DMS114 treated with DMSO at 0.1 percent for 48 hours (cell line): ENCODE data around the gene SPATA31C2.
"Not testable (repeated sequence)": the region's sequence is repeated elsewhere in the genome, so short reads cannot be mapped to it uniquely, and the experiment has no call there.

ENCODE experiments used
- DNase-seq: peaks from one replicate; lab custom pipeline; 2025; ENCODE audit not compliant: unreplicated experiment; lab: John Stamatoyannopoulos, UW

Gene SPATA31C2

DNA sequence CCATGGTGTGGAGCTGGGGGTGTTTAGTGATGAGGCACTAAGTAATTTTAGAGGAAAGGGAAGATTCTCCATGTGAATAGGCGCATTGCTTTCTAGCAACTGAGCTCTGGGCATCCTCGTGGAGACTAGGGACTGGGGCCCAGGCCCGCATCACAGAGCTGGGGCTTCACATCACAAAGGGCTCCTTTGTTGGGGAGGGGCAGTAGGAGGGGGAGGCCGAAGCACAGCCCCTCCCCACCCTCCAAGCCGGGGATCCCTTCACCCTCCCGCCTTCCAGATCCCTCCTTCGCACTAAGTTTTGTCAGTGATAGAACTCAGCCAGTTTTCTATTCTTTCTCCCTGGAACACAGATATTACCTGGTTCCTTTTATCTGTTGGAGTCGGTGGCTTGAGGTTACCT lies at the start of gene SPATA31C2:
TSS of gene SPATA31C2 (minus strand) at position 101 of the 400 bp plus-strand sequence. CDS start at position 72, 29 bp downstream.
- not testable (repeated sequence) for DNase-seq

DNA sequence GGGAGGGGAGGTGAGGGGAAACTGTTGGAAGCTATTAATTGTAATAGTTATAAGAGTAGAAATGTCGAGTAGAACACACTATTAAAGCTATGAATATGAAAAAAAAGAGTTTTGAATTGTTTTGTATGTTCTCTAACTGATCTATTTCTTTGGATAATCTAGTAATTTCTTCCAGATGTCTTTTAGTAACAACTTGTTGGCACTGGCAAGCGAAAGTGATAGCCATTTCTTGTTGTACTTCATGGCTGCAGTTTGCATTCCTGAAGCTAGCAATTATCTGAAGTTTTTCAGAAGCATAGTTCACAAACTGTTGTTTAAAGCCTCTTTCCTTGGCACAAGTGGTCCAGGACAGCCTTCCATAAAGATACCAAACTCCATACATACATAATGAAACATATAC lies 49.4 kb upstream of the SPATA31C2 start:
- DNase-seq: no peak

DNA sequence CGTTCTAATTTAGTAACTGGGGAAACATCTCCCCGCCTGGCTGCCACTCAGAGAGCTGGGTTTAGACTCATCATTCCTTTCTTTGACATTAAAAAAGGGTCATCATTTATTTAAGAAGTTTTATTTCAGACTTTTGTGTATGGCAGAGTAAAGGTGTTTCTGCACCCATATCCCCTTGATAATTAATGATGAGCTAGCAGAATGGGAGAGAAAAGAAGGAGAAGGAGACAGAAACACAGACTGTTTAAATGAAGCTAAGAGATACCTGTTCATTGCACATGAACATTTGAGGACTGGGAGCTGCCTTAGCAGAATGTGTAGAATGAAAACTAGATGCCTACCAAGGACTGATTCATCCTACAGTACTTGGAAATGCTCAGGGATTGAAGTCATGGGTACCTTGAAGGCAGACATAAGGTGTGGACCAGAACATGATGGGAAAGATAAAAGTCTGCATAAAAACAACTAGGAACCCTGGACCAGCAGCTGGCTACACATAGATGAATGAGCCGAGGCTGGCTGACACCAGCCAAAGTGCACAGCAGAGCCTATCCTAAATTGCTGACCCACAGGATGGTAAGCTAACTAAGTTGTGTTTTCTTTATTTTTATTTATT lies 48.3 kb upstream of the SPATA31C2 start:
- DNase-seq: no peak

DNA sequence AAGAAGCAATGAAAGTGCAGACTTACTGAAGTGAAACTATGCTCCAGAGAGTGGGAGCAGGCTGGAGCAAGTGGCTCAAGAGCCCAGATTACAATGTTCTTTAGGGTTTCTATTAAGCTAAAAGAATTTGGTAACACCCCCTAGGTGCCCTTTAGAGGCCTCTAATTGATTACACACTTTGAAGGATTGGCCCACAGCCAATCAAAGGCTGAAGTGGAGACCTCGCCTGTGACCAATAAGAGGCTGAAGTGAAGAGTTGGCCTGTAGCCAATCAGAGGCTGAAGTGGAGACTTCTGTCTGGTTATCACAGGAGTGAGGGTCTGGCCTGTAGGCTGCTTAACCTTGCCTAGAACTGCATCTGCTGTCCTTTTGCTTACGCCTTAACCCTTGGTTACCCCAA lies 46.7 kb upstream of the SPATA31C2 start:
- DNase-seq: no peak

DNA sequence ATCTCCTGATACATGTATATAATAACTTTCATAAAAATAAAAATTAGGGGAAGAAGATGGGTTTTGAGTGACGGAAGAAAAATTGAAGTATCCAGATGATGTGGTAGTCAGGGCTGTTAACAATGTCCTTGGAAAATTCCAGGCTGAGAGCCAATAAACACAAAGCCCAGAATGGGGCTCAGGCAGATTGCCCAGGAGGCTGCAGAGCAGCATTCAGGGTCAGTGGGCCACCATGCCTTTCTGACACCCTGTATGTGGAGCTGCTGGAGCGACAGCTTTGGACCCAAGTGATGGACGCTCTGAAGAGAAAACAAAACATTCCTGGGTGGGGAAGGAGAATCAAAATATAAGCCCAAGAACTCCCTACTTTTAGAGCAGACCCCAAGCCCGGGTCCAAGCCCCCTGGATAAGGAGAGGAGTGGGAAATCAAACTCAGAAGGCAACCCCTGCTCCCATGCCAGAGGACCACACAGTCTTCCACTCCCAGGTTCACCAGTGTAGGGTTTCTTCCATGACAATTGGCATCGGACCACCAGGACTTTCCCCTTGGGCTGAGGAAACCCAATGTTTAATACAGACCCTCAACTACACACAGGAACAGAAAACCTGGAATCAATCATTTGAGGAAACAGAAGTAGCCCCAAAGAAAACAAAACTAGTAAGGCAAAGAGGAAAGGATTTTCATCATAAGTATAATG lies 45.7 kb upstream of the SPATA31C2 start:
- no peak for DNase-seq

DNA sequence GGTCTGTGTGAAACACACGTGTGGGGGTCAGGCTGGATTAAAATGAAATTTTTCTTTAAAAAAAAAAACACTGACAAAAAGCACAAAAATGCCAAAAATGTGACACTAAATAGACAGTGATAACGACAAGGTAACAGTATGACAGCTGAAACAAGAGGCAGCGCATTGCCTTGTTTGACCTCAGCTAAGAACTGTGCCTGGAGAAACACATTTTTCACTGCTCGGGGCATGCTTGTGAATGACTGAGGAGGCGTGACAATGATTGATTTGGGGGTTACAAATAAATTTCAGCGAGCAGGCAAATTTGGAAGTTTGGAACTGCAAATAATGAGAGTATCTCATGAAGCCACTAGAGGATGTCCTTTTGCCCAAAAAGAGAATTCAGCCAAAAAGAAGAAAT lies 44.2 kb upstream of the SPATA31C2 start:
- DNase-seq: no peak

DNA sequence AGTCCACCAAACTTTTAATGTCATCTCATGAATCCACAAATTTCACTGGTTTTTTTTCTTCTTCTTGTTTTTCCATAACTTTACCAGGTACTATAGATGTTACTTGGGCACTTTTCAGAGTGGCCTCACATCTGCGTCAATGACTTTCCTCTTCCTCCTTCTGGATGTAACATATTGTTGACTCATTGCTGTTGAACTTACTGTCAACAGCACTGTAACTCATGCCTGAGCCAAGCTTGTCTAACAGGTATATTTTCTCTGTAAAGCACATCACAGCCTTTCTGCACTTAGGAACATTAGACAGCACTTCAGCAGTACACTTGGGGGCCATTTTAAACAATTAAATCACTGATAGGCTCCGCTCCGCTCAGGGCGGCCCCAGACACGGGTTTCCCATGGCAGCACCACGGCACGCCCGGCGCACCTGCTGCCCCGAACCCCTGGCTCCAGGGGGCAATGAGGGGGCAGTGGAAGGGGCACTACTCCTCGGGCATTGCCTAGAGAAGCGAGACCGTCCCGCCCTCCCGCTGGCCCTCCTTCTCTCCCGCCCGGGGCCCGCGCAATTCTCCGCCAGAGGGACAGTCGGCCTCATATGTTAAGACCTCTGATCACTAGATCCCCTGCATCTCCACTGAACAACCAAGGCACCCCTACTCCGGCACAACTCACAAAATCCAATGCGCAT lies 41.9 kb upstream of the SPATA31C2 start:
- DNase-seq: no peak

DNA sequence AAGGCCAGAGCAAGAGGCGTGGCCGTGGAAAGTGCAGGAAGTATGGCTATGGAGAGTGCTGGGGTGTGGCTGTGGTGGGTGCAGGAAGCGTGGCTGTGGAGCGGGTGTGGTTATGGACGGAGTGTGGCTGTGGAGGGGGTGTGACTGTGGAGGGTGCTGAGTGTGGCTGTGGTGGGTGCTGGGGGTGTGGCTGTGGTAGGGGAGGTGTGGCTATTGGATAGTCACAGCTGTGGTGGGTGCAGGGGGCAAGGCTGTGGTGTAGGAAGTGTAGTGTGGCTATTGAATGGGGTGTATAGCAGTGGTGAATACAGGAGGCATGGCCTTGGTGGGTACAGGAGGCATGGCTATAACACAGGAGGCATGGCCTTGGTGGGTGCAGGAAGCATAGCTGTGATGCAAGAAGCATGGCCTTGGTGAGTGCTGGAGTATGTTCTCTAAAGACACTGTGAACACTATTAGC lies 40.8 kb upstream of the SPATA31C2 start:
- no peak for DNase-seq

DNA sequence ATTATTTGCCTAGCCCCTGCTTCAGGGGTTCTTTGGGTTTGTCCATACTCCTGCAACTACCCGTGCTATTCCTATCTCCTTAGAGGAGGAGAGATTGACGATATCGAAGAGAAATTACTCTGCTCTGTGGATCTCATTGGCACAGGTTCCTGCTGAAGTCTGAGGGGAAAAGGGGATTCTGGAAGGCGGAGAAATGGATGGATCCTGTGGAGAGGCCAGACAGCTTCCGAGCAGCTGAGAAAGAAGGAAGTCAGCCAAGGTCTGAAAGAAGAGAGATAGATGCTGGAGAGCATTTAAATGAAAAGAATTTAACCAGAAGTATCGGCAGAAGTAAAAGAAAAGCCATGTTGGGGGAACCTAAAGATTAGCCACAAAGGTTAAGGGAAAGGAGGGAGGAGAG lies 40.4 kb upstream of the SPATA31C2 start:
- DNase-seq: no peak

DNA sequence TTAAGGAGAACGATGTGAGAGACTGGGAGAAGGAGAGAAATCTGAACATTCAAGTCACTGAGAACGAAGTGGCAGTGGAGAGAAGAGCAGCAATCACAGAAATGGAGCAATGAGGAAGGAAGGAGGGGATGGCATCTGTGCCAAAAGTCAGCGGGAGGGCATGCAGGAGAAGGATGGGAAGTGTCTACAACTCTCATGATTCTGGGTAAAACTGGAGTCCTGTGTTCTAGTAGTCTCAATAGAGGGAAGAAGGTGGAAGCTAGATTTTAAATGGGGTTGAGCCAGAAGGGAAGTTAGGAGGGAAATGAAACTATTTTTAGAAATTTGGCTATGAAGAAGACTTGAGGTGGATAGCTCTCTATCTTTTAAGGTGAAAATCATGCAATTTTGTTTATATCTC lies 39.1 kb upstream of the SPATA31C2 start:
- DNase-seq: no peak

DNA sequence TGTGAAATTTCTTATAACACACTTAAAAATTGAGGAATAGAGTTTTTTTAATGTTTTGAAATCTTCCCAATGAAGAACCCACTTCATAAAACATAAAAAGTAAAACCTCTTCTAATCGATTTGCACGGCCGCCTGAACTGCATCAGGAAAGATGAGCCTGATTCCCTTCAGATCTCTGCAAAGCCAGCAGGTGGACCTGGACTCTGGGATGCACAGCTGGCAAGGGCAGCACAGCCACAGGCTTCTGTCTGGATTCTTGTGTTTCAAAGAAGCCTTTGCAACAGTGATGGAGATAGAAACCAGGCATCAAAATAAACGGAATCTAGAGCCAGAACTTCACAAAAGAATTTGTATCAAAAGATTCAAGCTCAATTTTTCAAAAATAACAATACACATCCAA lies 36.0 kb upstream of the SPATA31C2 start:
- DNase-seq: no peak

DNA sequence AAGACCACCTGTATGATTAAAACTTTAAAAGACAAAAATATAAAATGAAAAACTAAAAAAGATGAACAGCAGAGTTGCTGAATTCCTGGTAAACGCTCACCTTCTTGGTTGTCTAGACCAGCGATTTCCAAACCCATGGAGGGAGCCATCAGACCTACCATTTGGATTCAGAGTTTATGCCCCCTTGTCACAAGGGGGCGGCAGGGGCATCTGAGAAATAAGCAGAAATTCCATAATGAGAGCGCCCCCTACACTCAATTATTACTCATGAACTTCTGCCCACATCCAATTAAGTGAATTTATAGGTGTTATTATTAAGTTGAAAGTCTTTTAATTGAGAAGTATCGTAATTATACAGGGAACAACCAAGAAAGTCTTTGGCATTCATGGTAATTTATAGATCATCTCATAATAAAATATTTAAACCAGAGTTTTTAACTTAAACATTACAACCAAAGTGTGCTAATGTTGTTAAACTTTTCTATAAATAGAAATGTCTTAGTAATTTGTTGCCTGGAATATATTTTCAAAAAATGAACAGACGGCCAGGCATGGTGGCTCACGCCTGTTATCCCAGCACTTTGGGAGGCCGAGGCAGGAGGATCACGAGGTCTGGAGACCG lies 35.2 kb upstream of the SPATA31C2 start:
- no peak for DNase-seq

DNA sequence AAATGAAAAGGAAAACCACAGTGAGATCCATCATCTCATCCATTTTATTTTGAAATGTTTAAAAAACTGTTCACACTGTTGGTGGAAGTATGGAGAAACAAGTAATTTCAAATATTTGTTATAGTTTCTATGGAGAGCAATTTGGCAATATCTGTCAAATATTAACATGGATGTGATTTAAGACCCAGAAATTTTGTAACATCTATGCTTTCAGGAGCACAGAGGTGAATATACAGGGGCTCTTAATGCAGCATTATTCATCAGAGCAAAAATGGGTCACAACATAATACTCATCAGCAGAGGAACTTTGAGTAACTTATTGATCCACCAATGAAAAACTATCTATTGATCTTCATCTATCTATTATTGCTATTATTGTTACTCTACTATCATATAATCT lies 31.4 kb upstream of the SPATA31C2 start:
- DNase-seq: no peak

DNA sequence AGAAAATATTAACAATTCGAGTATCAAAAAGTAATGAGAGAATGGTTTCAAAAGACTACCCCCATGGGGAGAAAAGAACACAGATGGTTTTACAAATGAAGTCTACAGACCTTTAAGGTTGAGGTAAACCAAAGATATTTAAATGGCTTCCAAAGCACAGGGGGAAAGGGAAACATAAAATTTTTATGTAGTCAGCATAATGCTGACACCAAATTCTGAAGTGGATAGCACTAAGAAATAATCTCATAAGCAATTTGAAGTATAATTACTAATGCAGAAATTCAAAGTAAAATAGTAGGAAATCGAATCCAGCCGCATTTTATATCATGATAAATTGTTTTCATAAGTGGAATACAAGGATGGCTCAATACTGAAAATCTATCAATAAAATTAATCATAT lies 30.3 kb upstream of the SPATA31C2 start:
- DNase-seq: no peak

DNA sequence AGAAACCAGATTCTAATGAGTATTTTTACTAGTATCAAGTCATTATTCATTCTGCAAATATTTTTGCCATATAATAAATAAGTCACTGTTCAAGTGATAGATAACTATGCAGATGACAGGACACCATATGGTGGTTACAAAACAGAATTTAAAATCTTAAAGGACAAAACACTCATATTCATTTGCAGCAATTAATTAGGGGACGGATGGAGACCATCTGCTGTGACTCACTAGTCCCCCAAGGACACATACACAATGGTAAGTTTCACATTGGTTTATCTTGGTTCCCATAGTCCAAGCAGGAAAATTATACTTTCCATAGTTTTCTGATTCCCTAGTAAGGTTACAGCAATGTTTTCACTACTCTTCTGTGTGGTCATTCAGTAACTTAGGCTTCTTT lies 28.4 kb upstream of the SPATA31C2 start:
- no peak for DNase-seq

DNA sequence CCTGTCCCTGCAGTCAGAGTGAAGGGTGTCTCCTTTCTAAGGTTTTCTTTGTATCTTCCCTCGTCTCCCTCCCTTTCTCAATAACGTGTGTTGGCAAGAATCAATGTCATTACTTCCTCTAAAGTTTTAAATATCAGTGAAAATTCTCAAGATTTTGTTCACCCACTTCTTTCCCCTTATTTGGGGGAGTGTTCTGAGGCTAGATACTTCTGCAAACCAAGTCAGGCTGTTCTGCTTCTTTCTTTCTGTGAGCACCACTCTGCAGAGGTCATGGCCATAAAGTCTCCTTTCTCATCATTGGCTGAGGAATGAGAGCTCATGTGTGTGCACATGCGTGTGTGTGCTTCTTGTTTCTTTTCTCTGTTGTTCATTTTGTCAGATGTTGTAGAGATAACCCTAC lies 26.6 kb upstream of the SPATA31C2 start:
- DNase-seq: no peak

DNA sequence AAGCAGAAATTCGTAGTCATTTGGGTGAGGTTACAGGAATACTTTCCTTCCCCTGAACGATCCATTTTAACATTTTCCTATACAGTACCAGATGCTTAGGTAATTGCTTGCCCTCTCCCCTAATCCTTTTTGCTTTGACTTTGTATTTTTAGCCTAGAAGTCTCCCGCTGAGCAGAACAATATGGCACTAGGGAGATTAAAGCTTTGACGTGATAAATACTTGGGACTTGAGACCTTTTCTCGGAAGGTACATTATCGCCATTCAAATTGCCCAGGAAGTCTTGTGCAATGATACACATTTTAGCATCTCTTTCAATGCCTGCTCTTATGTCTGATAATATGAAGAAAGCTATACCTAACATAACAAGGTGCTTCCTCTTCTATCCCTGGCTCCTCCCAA lies 22.9 kb upstream of the SPATA31C2 start:
- no peak for DNase-seq

DNA sequence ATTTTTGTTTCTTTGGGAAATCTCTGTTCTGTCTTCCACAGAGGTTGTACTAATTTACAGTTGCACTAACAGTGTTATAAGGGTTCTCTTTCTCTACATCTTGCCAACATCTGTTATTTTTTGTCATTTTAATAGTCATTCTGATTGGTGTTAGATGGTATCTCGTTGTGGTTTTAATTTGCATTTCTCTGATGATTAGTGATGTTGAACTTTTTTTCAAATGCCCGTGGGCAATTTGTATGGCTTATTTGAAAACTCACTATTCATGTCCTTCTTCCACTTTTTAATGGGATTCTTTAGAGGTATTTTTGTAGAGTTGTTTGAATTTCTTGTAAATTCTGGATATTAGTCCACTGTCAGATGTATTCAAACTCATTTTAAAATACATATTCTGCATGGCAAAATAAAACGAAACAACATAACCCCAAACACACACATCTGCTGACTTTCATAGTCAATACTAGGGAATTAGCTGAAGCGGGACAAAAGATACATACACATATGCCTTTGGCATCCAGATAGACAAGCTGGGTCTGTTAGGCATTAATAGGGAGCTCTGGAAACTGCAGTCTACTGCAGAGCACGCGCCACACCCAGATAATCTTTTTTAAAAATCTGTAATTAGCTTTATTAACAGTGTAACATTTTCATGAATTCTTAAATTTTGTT lies 5.8 kb upstream of the SPATA31C2 start:
- DNase-seq: no peak

DNA sequence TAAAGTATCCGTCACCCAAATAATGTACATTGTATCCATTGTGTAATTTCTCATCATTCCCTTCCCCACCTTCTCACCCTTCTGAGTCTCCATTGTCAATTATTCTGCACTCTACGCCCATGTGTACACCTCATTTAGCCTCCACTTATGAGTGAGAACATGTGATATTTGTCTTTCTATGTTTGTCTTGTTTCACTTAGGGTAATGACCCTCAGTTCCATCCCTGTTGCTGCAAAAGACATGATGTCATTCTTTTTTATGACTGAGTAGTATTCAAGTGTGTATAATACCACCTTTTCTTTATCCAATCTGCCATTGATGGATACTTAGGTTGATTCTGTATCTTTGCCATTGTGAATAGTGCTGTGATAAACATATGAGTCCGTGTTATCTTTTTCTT lies 4.9 kb upstream of the SPATA31C2 start:
- no peak for DNase-seq

DNA sequence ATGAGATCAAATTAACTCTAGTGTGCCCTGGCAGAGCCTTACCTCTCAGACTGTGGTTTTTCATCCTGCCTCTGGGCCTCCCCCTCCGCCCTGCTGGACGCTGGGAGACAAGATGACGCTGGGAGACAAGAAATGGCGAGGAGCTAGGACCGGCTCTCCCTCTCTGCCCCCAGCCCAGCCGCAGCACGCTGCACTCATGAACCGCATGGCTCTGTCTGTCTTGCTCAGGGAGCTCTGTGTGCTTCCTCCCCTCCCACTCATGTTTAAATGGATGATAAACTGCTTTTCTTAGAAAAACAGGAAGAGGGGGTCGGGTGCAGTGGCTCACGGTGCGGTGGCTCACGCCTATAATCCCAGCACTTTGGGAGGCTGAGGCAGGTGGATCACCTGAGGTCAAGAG lies 4.7 kb downstream of the SPATA31C2 start:
- not testable (repeated sequence) for DNase-seq

DNA sequence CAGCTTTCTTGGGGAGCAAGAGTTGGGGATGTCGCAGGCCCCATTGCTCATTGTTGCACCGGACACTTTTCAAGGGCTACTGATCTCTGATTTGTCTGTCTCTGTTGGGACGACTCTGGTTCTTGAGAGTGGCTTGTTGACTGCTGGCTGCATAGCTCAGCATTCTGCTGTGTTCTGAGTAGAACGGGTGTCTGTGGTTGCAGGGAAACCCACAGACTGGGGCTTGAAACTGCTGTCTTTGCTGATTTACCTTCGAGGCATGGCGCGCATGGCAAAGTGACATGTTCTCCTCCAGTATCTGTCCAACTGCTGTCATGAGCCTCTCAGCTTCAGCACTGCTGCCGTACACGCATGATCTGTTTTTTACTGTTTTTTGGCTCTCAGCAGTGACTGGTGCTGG lies 8.7 kb downstream of the SPATA31C2 start:
- not testable (repeated sequence) for DNase-seq
